ENCODE measurements around the gene PSD2.

The PSD2 gene

GRCh38 chr5:139862803-139863202, 67.2 kb downstream of the PSD2 start:
- DNase-seq, result no peak
- TF ChIP-seq POLR2A (IDR thresholded peaks at IDR 0.05; ENCODE audit: low read length) (no peak), GATA1 (IDR thresholded peaks at IDR 0.05; ENCODE audit: low read depth, low read length) (no peak)

DNA sequence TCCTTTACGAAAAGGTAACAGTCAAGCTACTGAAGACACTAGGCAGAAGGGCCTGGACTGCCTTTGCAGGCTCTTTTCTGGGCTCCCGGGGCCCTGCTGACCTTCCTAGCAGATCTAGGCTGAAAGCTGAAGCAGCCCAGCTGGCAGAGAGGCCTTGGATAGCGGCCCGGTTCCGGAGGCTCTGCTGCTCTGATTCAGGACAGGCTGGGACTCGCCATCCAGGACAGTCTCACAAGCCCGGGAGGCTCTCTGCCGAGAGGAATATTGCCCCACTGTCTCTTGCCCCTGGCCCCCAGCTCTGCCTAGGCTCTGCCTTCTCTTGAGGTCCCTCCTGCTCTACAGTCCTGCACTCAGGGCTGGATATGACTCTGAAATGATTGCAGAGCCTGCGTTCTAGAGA, 67.8 kb downstream of the PSD2 start:
- no peak for DNase-seq
- TF ChIP-seq GATA1 (IDR thresholded peaks at IDR 0.05; ENCODE audit: low read depth, low read length) (no peak), POLR2A (IDR thresholded peaks at IDR 0.05; ENCODE audit: low read length) (no peak)

- TF ChIP-seq POLR2A (IDR thresholded peaks at IDR 0.05; ENCODE audit: low read length), result no peak
- no peak for TF ChIP-seq GATA1 (IDR thresholded peaks at IDR 0.05; ENCODE audit: low read depth, low read length)
- DNase-seq, result peak; percentile 37 to 65
Observed at GRCh38 chr5:139863855-139864558, 68.4 kb downstream of the PSD2 start.

- no peak for DNase-seq
- no peak for TF ChIP-seq POLR2A (IDR thresholded peaks at IDR 0.05; ENCODE audit: low read length)
- no peak for TF ChIP-seq GATA1 (IDR thresholded peaks at IDR 0.05; ENCODE audit: low read depth, low read length)
Observed at GRCh38 chr5:139864716-139865483, 69.3 kb downstream of the PSD2 start.

- DNase-seq, result no peak
- TF ChIP-seq GATA1 (IDR thresholded peaks at IDR 0.05; ENCODE audit: low read depth, low read length) (no peak), POLR2A (IDR thresholded peaks at IDR 0.05; ENCODE audit: low read length) (no peak)
Observed at GRCh38 chr5:139867109-139867508, 71.5 kb downstream of the PSD2 start.

DNA sequence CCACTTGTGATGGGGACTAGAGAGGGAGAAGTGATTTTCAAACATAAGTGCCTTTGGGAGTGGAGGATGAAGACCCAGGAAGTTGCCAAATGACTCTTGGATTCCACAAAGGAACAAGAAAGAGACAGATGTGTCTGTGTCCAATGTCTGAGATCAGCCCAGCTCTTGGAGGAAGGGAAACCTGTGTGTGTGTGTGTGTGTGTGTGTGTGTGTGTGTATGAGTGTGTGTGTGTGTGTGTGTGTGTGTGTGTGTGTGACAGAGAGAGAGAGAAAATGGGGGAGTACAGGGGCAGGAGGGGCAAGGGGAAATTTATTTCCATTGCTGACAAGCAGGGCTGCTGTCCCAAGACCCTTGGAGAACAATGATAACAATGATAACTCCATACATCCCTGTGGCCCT, 72.0 kb downstream of the PSD2 start:
- no peak for DNase-seq
- no peak for TF ChIP-seq GATA1 (IDR thresholded peaks at IDR 0.05; ENCODE audit: low read depth, low read length)
- TF ChIP-seq POLR2A (IDR thresholded peaks at IDR 0.05; ENCODE audit: low read length), result no peak

DNA sequence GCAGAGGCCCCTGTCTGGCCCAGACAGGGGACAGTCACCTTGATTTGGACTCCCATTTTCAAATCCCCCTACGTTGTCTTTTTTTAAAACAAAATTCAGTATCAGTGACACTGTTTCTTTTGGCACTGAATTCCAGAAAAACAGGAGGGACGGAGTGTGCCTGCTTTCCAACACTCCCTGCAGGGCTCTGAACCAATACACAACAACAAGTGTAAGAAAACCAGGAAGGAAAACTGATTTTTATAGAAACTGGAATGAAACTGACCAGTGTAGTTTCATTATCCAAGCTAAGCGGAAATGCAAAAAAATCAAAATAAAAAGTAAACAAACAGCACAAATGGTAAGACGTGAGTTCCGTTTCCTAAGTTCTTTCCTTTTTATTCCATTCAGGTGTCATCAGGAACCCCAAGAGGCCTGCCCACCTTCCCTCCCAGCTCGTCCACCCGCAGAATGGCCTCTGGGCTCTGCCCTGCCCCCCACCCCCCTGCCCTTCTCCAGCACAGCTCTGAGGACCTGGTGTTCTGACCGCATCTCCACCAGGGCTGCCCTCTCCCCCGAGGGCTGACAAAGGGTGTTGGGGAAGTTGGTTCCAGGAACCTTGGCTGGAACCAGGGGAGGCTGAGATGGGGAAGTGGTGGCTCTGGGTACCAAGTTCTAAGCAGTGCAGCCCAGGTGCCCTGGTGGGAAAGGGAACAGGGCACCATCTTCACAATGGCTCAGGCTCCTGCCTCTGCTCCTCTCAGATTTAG, 73.6 kb downstream of the PSD2 start:
- no peak for DNase-seq
- TF ChIP-seq POLR2A (IDR thresholded peaks at IDR 0.05; ENCODE audit: low read length) (no peak), GATA1 (IDR thresholded peaks at IDR 0.05; ENCODE audit: low read depth, low read length) (no peak)

GRCh38 chr5:139870677-139871076, 75.1 kb downstream of the PSD2 start:
- TF ChIP-seq POLR2A (IDR thresholded peaks at IDR 0.05; ENCODE audit: low read length) (no peak), GATA1 (IDR thresholded peaks at IDR 0.05; ENCODE audit: low read depth, low read length) (no peak)
- no peak for DNase-seq

DNA sequence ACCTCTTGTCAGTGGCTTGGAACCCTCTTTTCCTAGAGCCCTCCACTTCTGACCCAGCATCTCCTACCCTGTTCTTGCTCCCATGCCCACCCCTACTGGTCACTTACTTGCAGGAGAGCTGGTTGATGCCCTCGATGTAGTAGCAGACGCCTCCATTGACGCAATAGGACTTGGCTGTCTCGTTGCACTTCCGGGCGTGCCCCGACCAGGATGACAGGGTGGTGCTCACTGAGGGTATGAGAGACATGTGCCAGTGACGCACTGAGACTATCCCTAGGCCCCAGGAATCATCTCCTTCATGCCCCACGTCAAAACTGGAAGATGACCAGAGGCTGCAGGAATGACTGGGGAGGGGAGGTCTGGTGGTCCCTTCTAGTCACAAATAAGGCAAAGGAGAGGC, 76.0 kb downstream of the PSD2 start:
- TF ChIP-seq POLR2A (IDR thresholded peaks at IDR 0.05; ENCODE audit: low read length) (no peak), GATA1 (IDR thresholded peaks at IDR 0.05; ENCODE audit: low read depth, low read length) (no peak)
- DNase-seq, result no peak

GRCh38 chr5:139872052-139872766, 76.6 kb downstream of the PSD2 start:
- TF ChIP-seq POLR2A (IDR thresholded peaks at IDR 0.05; ENCODE audit: low read length), result no peak
- no peak for TF ChIP-seq GATA1 (IDR thresholded peaks at IDR 0.05; ENCODE audit: low read depth, low read length)
- DNase-seq, result no peak

GRCh38 chr5:139872851-139873794, 77.5 kb downstream of the PSD2 start:
- no peak for DNase-seq
- TF ChIP-seq POLR2A (IDR thresholded peaks at IDR 0.05; ENCODE audit: low read length) (no peak), GATA1 (IDR thresholded peaks at IDR 0.05; ENCODE audit: low read depth, low read length) (no peak)

GRCh38 chr5:139875957-139876356, 80.3 kb downstream of the PSD2 start:
- no peak for DNase-seq
- TF ChIP-seq POLR2A (IDR thresholded peaks at IDR 0.05; ENCODE audit: low read length), result no peak
- TF ChIP-seq GATA1 (IDR thresholded peaks at IDR 0.05; ENCODE audit: low read depth, low read length), result no peak

Measured in erythroblast (primary cell).